Measurements from ENCODE around the gene KLF2. TPM values are rescaled to one million over a fixed set of nuclear protein-coding genes. Genes with fewer than 3 reads are reported as not detected.

KLF2 gene
- total and polyA plus RNA-seq, 2 of the 13 experiments (the other 11 are each of a cell fraction or from before 2014, with no cell fraction given): not detected

DNA sequence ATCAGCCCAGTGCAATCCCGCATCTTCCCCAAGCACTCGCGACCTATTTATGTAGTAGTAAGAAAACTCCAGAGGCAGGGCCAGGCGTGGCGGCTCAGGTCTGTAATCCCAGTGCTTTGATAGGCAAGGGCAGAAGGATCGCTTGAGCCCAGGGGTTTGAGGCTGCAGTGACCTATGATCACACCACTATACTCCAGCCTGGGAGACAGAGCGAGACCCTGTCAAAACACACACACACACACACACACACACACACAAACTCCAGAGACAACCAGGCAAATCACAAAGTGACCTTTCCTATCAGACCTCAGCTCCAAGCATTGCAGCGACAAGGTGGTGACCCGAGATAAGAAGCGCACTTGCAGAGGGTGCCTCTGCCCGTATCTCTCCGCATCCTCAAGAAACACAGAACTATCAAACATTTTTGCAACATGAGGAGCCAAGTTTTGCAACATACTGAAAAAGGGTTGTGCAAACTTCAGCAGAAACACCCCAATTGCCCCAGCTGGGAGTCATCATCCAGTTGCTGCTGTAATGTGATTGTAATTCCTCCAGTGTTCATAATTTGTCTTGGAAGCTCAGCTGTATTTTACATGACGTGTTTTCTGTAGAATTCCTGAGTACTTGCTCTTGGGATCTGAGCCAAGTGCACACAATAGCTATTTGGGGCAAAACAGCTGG lies 8.7 kb upstream of the KLF2 start:
- Histone ChIP-seq H3K9ac (ENCODE audit: insufficient read depth, low read depth, low read length) (no peak overlapping the region), H3K79me2 (ENCODE audit: insufficient read depth, low read length) (no peaks in the 10 kb centered on the region), H3K27me3 (ENCODE audit: control insufficient read depth in 1 of 2, insufficient read depth in 2 of 2, low read length in 2 of 2) (peaks cover 0 to 7% of the 10 kb centered on the region in 2 experiments; a peak in 3 of 5 replicates), H2AFZ (ENCODE audit: low read length) (no peak overlapping the region), H3K27ac (ENCODE audit: extremely low read length, insufficient read depth, low read length) (no peak overlapping the region), H4K20me1 (ENCODE audit: insufficient read depth, low read length) (no peaks in the 10 kb centered on the region), H3K4me2 (ENCODE audit: low read depth, low read length) (no peak overlapping the region), H3K4me1 (ENCODE audit: insufficient read depth, low read length) (peaks cover 11% of the 10 kb centered on the region; the same call in 1 of the 2 replicates), H3K4me3 (replicated peaks in 1 of 3; ENCODE audit: insufficient read depth in 1 of 3, low read depth in 2 of 3, low read length in 3 of 3) (no peak overlapping the region), H3K36me3 (replicated peaks in 1 of 2; ENCODE audit: control insufficient read depth in 1 of 2, insufficient read depth in 2 of 2, low read length in 2 of 2) (no peaks in the 10 kb centered on the region), H3K9me3 (ENCODE audit: low read length) (no peaks in the 10 kb centered on the region)
- in situ Hi-C loops (cut with HindIII; ENCODE audit: extremely low pct_ligation_motif_present, low pct_unique_long_range_greater_than_20kb) (no loop called here), intact Hi-C loops (cut with micrococcal nuclease; ENCODE audit: unreplicated experiment) (no loop called here)
- ChIA-PET POLR2A (no interaction called here), CTCF (ENCODE audit: low intra/inter-chr PET ratio, low total read pairs) (no interaction called here)
- 0 out of 2 replicates have a peak, but pooled peaks have one; percentile 19 for TF ChIP-seq CEBPB (IDR thresholded peaks at IDR 0.05; ENCODE audit: borderline replicate concordance, low read depth, low read length)
- no peak for TF ChIP-seq ZNF615 (CRISPR knock-in tag; IDR thresholded peaks at IDR 0.05; ENCODE audit: borderline replicate concordance)
- no peak for TF ChIP-seq HMGA1 (CRISPR knock-in tag; conservative IDR thresholded peaks at IDR 0.05)
- TF ChIP-seq ZBTB38 (CRISPR knock-in tag; IDR thresholded peaks at IDR 0.05): no peak
- TF ChIP-seq, protein P1, sequence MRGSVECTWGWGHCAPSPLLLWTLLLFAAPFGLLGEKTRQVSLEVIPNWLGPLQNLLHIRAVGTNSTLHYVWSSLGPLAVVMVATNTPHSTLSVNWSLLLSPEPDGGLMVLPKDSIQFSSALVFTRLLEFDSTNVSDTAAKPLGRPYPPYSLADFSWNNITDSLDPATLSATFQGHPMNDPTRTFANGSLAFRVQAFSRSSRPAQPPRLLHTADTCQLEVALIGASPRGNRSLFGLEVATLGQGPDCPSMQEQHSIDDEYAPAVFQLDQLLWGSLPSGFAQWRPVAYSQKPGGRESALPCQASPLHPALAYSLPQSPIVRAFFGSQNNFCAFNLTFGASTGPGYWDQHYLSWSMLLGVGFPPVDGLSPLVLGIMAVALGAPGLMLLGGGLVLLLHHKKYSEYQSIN (CRISPR knock-in tag; IDR thresholded peaks at IDR 0.05; ENCODE audit: borderline replicate concordance): no peak
- no TSS peak for BruUV-seq (replicated peaks)
- WGBS (ENCODE audit: low lambda C conversion rate): 13% methylated on average over 11 of the region's 13 CpGs
- ATAC-seq: no peak; the same call in 2 of the 3 replicates
- no peak for FAIRE-seq
- DNase-seq (ENCODE audit: low spot score): no peak

DNA sequence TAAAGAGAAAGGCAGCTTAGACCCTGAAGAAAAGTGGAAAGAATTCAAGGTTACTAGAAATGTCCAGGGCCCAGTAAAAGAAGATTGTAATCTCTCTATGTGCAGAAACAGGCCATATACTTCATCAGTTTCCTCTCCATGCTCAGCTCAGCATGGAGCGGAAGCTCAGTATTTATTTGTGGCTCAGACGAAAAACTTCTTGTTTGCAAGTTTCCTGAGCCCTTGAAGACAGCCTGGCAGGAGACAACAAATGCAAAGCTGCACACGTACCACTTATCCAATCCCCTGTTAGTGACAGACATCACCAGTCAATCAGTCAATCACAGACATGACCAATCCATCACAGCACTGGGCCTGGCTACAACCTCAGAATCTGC lies 8.1 kb upstream of the KLF2 start:
- Histone ChIP-seq H3K27me3 (ENCODE audit: control insufficient read depth in 1 of 2, insufficient read depth in 2 of 2, low read length in 2 of 2) (peaks cover 0 to 7% of the 10 kb centered on the region in 2 experiments; a peak in 3 of 5 replicates), H3K27ac (ENCODE audit: extremely low read length, insufficient read depth, low read length) (no peak overlapping the region), H3K9me3 (ENCODE audit: low read length) (no peaks in the 10 kb centered on the region), H3K4me2 (ENCODE audit: low read depth, low read length) (no peak overlapping the region), H4K20me1 (ENCODE audit: insufficient read depth, low read length) (no peaks in the 10 kb centered on the region), H2AFZ (ENCODE audit: low read length) (no peak overlapping the region), H3K79me2 (ENCODE audit: insufficient read depth, low read length) (no peaks in the 10 kb centered on the region), H3K36me3 (replicated peaks in 1 of 2; ENCODE audit: control insufficient read depth in 1 of 2, insufficient read depth in 2 of 2, low read length in 2 of 2) (no peaks in the 10 kb centered on the region), H3K9ac (ENCODE audit: insufficient read depth, low read depth, low read length) (no peak overlapping the region), H3K4me3 (replicated peaks in 1 of 3; ENCODE audit: insufficient read depth in 1 of 3, low read depth in 2 of 3, low read length in 3 of 3) (no peak overlapping the region), H3K4me1 (ENCODE audit: insufficient read depth, low read length) (peaks cover 11% of the 10 kb centered on the region; the same call in 1 of the 2 replicates)
- no peak for ATAC-seq
- FAIRE-seq: no peak
- intact Hi-C loops (cut with micrococcal nuclease; ENCODE audit: unreplicated experiment) (no loop called here), in situ Hi-C loops (cut with HindIII; ENCODE audit: extremely low pct_ligation_motif_present, low pct_unique_long_range_greater_than_20kb) (no loop called here)
- 51% methylated on average over 3 of the region's 3 CpGs for WGBS (ENCODE audit: low lambda C conversion rate)
- TF ChIP-seq SRF (IDR thresholded peaks at IDR 0.05; ENCODE audit: low read depth, low read length): 0 out of 2 replicates have a peak, but pooled peaks have one; percentile 55
- TF ChIP-seq, protein P2, sequence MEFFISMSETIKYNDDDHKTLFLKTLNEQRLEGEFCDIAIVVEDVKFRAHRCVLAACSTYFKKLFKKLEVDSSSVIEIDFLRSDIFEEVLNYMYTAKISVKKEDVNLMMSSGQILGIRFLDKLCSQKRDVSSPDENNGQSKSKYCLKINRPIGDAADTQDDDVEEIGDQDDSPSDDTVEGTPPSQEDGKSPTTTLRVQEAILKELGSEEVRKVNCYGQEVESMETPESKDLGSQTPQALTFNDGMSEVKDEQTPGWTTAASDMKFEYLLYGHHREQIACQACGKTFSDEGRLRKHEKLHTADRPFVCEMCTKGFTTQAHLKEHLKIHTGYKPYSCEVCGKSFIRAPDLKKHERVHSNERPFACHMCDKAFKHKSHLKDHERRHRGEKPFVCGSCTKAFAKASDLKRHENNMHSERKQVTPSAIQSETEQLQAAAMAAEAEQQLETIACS (CRISPR knock-in tag; IDR thresholded peaks at IDR 0.05): no peak
- POLR2A ChIA-PET: no interaction called here
- BruUV-seq (replicated peaks): no TSS peak
- DNase-seq (ENCODE audit: low spot score): no peak
- CTCF ChIA-PET (ENCODE audit: low intra/inter-chr PET ratio, low total read pairs): no interaction called here

All from HepG2 (cell line).